ENCODE measurements around the gene KRTAP3-3. TPM values are rescaled to one million over a fixed set of nuclear protein-coding genes. Genes with fewer than 3 reads are reported as not detected.

Gene KRTAP3-3
- total and polyA plus RNA-seq, 2 experiments from 2014 or later: not detected

- Histone ChIP-seq H3K27ac (ENCODE audit: low read depth) (no peak within 1 kb of the TSS), H3K9me2 (ENCODE audit: insufficient read depth) (no peaks in the 10 kb centered on the region), H4K20me1 (replicated peaks; ENCODE audit: insufficient read depth) (no peaks in the 10 kb centered on the region), H3K27me3 (ENCODE audit: insufficient read depth) (no peaks in the 10 kb centered on the region), H3K36me3 (ENCODE audit: insufficient read depth) (no peaks in the 10 kb centered on the region), H3F3A (replicated peaks; ENCODE audit: low read depth) (no peaks in the 10 kb centered on the region), H3K79me2 (replicated peaks; ENCODE audit: insufficient read depth) (no peaks in the 10 kb centered on the region), H2AFZ (0 out of 2 replicates have a peak within 1 kb of the TSS, but pooled peaks have one; percentile 3), H3K4me1 (ENCODE audit: insufficient read depth) (no peaks in the 10 kb centered on the region), H3K4me3 (no peak within 1 kb of the TSS), H3K4me2 (no peak within 1 kb of the TSS)
- no peak for TF ChIP-seq CTCF (conservative IDR thresholded peaks at IDR 0.05; ENCODE audit: low read depth in 2 of 2)
- TF ChIP-seq REST (IDR thresholded peaks at IDR 0.05; ENCODE audit: unreplicated experiment): no peak
- no peak for TF ChIP-seq POLR2AphosphoS5 (IDR thresholded peaks at IDR 0.05; ENCODE audit: low read depth)
- no peak for TF ChIP-seq STAT1 (IDR thresholded peaks at IDR 0.05; ENCODE audit: unreplicated experiment)
- TF ChIP-seq ETS1 (IDR thresholded peaks at IDR 0.05): no peak
- TF ChIP-seq CREB1 (CRISPR knock-in tag; IDR thresholded peaks at IDR 0.05; ENCODE audit: low read depth): no peak
- Mint-ChIP-seq H3K9me3 (no peaks in the 10 kb centered on the region), H3K27ac (no peak within 1 kb of the TSS), H3K27me3 (ENCODE audit: insufficient read depth, low read depth, poor library complexity) (peaks cover 2% of the 10 kb centered on the region), H3K4me3 (no peak within 1 kb of the TSS), H3K4me1 (no peaks in the 10 kb centered on the region; the same call in 2 of the 3 replicates), H3K36me3 (ENCODE audit: low read depth) (no peaks in the 10 kb centered on the region)
- ATAC-seq: no peak
- no peak for DNase-seq (ENCODE audit: low spot score)
These were observed 35.8 kb upstream of the KRTAP3-3 start, which contains the start of gene KRTAP1-4 for GRCh38 chr17:41029633-41030245. KRTAP1-4 (minus strand) TSS chr17:41030195; CDS start chr17:41030078, 117 bp downstream.

- ATAC-seq: no peak
- TF ChIP-seq ZNF462 (CRISPR knock-in tag; IDR thresholded peaks at IDR 0.05): no peak
These were observed 32.9 kb upstream of the KRTAP3-3 start, which contains the start of gene KRTAP1-5 for GRCh38 chr17:41026715-41027471. KRTAP1-5 (minus strand) TSS chr17:41027208; CDS start chr17:41027155, 53 bp downstream.

More at GRCh38 chr17:41026715-41027471, 32.9 kb upstream of the KRTAP3-3 start, which contains the start of gene KRTAP1-5:
- H3K4me3 ChIP-seq: no peak within 1 kb of the TSS
- no peaks in the 10 kb centered on the region for H3K9me3 Mint-ChIP-seq
- H3K79me2 ChIP-seq (replicated peaks; ENCODE audit: insufficient read depth): no peaks in the 10 kb centered on the region
- H3K4me3 Mint-ChIP-seq: no peak within 1 kb of the TSS
- H3K27me3 ChIP-seq (ENCODE audit: insufficient read depth): no peaks in the 10 kb centered on the region
- no peaks in the 10 kb centered on the region for H3K4me1 ChIP-seq (ENCODE audit: insufficient read depth)
- no peak within 1 kb of the TSS for H3K4me2 ChIP-seq
- H3K27ac ChIP-seq (ENCODE audit: low read depth): no peak within 1 kb of the TSS
- H3K36me3 Mint-ChIP-seq (ENCODE audit: low read depth): no peaks in the 10 kb centered on the region
- H3K27ac Mint-ChIP-seq: no peak within 1 kb of the TSS
- H3K27me3 Mint-ChIP-seq (ENCODE audit: insufficient read depth, low read depth, poor library complexity): peaks cover 2% of the 10 kb centered on the region
- H3K9me2 ChIP-seq (ENCODE audit: insufficient read depth): no peaks in the 10 kb centered on the region
- H3F3A ChIP-seq (replicated peaks; ENCODE audit: low read depth): no peaks in the 10 kb centered on the region
- no peak within 1 kb of the TSS for H2AFZ ChIP-seq
- no peaks in the 10 kb centered on the region for H4K20me1 ChIP-seq (replicated peaks; ENCODE audit: insufficient read depth)
- no peaks in the 10 kb centered on the region for H3K36me3 ChIP-seq (ENCODE audit: insufficient read depth)
- no peaks in the 10 kb centered on the region for H3K4me1 Mint-ChIP-seq
- DNase-seq (ENCODE audit: low spot score): no peak
